ENCODE data around the gene CEMIP.
"Not testable (repeated sequence)": the region's sequence is repeated elsewhere in the genome, so short reads cannot be mapped to it uniquely, and the experiment has no call there.

CEMIP gene

GRCh38 chr15:80949756-80950155 is 170.6 kb downstream of the CEMIP start:
- ChIA-PET CTCF (interaction anchor here (0.6 to 4.5 kb wide), 2 partner anchors 10 to 20 kb away, joined by 3 to 21 read pairs; no protein-coding TSS in a partner anchor), POLR2A (no interaction called here)

GRCh38 chr15:80950291-80951078 is 171.3 kb downstream of the CEMIP start:
- POLR2A ChIA-PET: no interaction called here
- TF ChIP-seq CTCF (IDR thresholded peaks at IDR 0.05; ENCODE audit: control extremely low read depth, extremely low read depth, low read depth, missing control alignments): no peak
- CTCF ChIA-PET: interaction anchor here (0.6 to 4.5 kb wide), 3 partner anchors 10 to 32 kb away, joined by 3 to 21 read pairs (median 3); no protein-coding TSS in a partner anchor
- no peak for DNase-seq (ENCODE audit: extremely low spot score)

More at GRCh38 chr15:80949756-80950155, 170.6 kb downstream of the CEMIP start:
- no peak for DNase-seq (ENCODE audit: extremely low spot score)
- TF ChIP-seq CTCF (IDR thresholded peaks at IDR 0.05; ENCODE audit: control extremely low read depth, extremely low read depth, low read depth, missing control alignments): no peak

- no peak for TF ChIP-seq CTCF (IDR thresholded peaks at IDR 0.05; ENCODE audit: control extremely low read depth, extremely low read depth, low read depth, missing control alignments)
- CTCF ChIA-PET: interaction anchor here (4.5 kb wide), 1 partner anchor 18 kb away, joined by 21 read pairs; no protein-coding TSS in a partner anchor
- POLR2A ChIA-PET: no interaction called here
- no peak for DNase-seq (ENCODE audit: extremely low spot score)
Observed at GRCh38 chr15:80951941-80952340, 172.8 kb downstream of the CEMIP start.

- CTCF ChIA-PET: interaction anchor here (1.4 to 2.2 kb wide), 2 partner anchors 17 to 312 kb away, joined by 3 to 8 read pairs; no protein-coding TSS in a partner anchor
Observed at GRCh38 chr15:80953001-80953952, 174.1 kb downstream of the CEMIP start.

GRCh38 chr15:80953953-80954778 is 175.0 kb downstream of the CEMIP start:
- POLR2A ChIA-PET: no interaction called here
- CTCF ChIA-PET: interaction anchor here (1.4 to 8.4 kb wide), 3 partner anchors 16 to 311 kb away, joined by 3 to 77 read pairs (median 8); no protein-coding TSS in a partner anchor
- no peak for DNase-seq (ENCODE audit: extremely low spot score)
- no peak for TF ChIP-seq CTCF (IDR thresholded peaks at IDR 0.05; ENCODE audit: control extremely low read depth, extremely low read depth, low read depth, missing control alignments)

More at GRCh38 chr15:80953001-80953952, 174.1 kb downstream of the CEMIP start:
- TF ChIP-seq CTCF (IDR thresholded peaks at IDR 0.05; ENCODE audit: control extremely low read depth, extremely low read depth, low read depth, missing control alignments): no peak
- POLR2A ChIA-PET: no interaction called here
- no peak for DNase-seq (ENCODE audit: extremely low spot score)

GRCh38 chr15:80955571-80956452 is 176.6 kb downstream of the CEMIP start:
- CTCF ChIA-PET: interaction anchor here (8.4 kb wide), 1 partner anchor 14 kb away, joined by 77 read pairs; no protein-coding TSS in a partner anchor
- POLR2A ChIA-PET; DNase-seq (ENCODE audit: extremely low spot score): not testable (repeated sequence)

Measured in GM10248 (cell line).